Mammary epithelial cell (primary cell): ENCODE measurements around the gene COL25A1.

Experiments used
- EZH2 ChIP-seq: IDR thresholded peaks from 2 replicates; pipeline ENCODE4 v1.6.1; 2012; ENCODE audit warnings: low read length, inconsistent platforms, borderline replicate concordance
- TF ChIP-seq, protein P1 (sequence below), 2 donors: IDR thresholded peaks in 1 of 2; conservative IDR thresholded peaks in 1 of 2; 2 replicates each; pipeline ENCODE4 v1.5.1; 2011 to 2012; ENCODE audit warnings: inconsistent platforms in 2 of 2, low read length in 2 of 2, mild to moderate bottlenecking in 2 of 2, control low read depth in 1 of 2, low read depth in 1 of 2; ENCODE audit not compliant: insufficient read depth in 1 of 2; ENCODE audit errors: extremely low read depth in 1 of 2

DNA sequence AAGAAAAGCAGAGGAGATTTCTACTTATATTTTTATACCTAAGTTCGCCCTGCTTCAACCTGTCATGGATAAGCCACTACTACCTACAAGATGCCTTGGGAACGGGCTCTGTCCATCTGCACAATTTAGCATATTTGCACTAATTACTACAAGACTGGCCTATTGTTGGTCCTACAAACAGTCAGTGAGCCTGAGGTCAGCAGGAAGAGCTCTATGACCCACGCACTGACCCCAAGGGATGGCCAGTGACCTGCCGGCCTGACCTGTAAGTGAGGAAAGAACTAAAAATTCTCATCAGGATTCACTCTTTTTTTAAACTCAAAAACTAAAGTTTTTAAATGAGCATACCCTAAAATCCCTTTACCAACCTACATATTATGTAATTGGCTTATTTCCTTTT is 142.0 kb downstream of the COL25A1 start:
- TF ChIP-seq, protein P1, sequence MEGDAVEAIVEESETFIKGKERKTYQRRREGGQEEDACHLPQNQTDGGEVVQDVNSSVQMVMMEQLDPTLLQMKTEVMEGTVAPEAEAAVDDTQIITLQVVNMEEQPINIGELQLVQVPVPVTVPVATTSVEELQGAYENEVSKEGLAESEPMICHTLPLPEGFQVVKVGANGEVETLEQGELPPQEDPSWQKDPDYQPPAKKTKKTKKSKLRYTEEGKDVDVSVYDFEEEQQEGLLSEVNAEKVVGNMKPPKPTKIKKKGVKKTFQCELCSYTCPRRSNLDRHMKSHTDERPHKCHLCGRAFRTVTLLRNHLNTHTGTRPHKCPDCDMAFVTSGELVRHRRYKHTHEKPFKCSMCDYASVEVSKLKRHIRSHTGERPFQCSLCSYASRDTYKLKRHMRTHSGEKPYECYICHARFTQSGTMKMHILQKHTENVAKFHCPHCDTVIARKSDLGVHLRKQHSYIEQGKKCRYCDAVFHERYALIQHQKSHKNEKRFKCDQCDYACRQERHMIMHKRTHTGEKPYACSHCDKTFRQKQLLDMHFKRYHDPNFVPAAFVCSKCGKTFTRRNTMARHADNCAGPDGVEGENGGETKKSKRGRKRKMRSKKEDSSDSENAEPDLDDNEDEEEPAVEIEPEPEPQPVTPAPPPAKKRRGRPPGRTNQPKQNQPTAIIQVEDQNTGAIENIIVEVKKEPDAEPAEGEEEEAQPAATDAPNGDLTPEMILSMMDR (conservative IDR thresholded peaks at IDR 0.05 in 1 of 2, IDR thresholded peaks at IDR 0.05 in 1 of 2; ENCODE audit: extremely low read depth in 1 of 2, insufficient read depth in 1 of 2, low read depth in 1 of 2, low read length in 2 of 2) = no peak
- no peak for TF ChIP-seq EZH2
